ENCODE data around the gene M6PR. TPM values are rescaled to one million over a fixed set of nuclear protein-coding genes. Genes with fewer than 3 reads are reported as not detected.

M6PR gene
- total and polyA plus RNA-seq, 2 of the 8 experiments (the other 6 are each of a cell fraction or from before 2014, with no cell fraction given), result 106 to 122 TPM

DNA sequence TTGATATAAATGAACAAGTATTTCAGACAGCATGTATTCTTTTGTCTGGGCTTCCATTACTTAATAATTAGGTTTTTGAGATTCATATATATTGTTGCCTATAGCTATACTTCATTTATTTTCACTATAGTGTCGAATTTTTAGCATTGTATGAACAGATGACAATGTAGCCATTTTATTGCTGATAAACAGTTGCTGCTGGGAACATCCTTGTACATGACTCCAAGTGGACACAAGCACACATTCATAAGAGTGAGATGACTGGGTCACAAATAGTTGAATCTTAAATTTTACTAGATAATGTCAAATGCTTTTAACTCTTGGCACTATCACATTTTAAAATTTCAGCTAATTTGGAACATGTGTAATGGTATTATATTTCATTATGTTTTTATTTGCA, 54.5 kb downstream of the M6PR start:
- Histone ChIP-seq H4K8ac (ENCODE audit: extremely low read depth, insufficient read depth, low read length) (no peak overlapping the region), H3K36me3 (ENCODE audit: control insufficient read depth in 2 of 4, insufficient read depth in 4 of 4, low read length in 3 of 4) (no peaks in the 10 kb centered on the region; a peak in 1 of 8 replicates), H4K20me1 (replicated peaks in 1 of 2; ENCODE audit: control insufficient read depth in 1 of 2, insufficient read depth in 2 of 2, low read length in 2 of 2) (no peaks in the 10 kb centered on the region), H3K23ac (ENCODE audit: insufficient read length) (no peak overlapping the region), H2BK120ac (replicated peaks; ENCODE audit: low read depth, low read length) (no peak overlapping the region), H3K27me3 (replicated peaks in 1 of 4; ENCODE audit: control insufficient read depth in 3 of 4, extremely low read depth in 1 of 4, insufficient read depth in 3 of 4, low read length in 3 of 4) (no peaks in the 10 kb centered on the region), H3K14ac (ENCODE audit: insufficient read length) (no peak overlapping the region), H3K18ac (ENCODE audit: extremely low read depth, low read length) (no peak overlapping the region), H2AK5ac (ENCODE audit: low read depth, low read length) (no peak overlapping the region), H3K79me2 (ENCODE audit: control insufficient read depth in 1 of 2, insufficient read depth in 2 of 2, low read length in 2 of 2) (no peaks in the 10 kb centered on the region), H3K79me1 (ENCODE audit: low read depth, low read length) (0 out of 2 replicates have a peak, but pooled peaks cover 2% of the 10 kb centered on the region), H2BK15ac (ENCODE audit: low read length) (no peak overlapping the region), H2BK5ac (ENCODE audit: low read depth, low read length) (no peak overlapping the region), H3K27ac (ENCODE audit: low read depth, low read length) (no peak overlapping the region), H2BK20ac (ENCODE audit: low read length) (no peak overlapping the region), H3K9me3 (ENCODE audit: insufficient read depth in 2 of 2, low read depth in 1 of 2, low read length in 1 of 2) (peaks cover 0 to 7% of the 10 kb centered on the region in 2 experiments; a peak in 1 of 4 replicates), H3K4me3 (ENCODE audit: extremely low read depth in 1 of 4, insufficient read depth in 2 of 4, low read depth in 3 of 4, low read length in 4 of 4) (no peak overlapping the region), H4K5ac (ENCODE audit: insufficient read length, low read depth, low read length) (no peak overlapping the region), H3K4me1 (replicated peaks in 1 of 4; ENCODE audit: control insufficient read depth in 3 of 4, insufficient read depth in 4 of 4, low read length in 3 of 4) (peaks cover 0 to 5% (median 1%) of the 10 kb centered on the region in 4 experiments; a peak in 3 of 7 replicates), H3K56ac (replicated peaks; ENCODE audit: insufficient read length, low read depth, low read length) (no peak overlapping the region), H3K9ac (replicated peaks in 1 of 4; ENCODE audit: extremely low read depth in 1 of 4, low read depth in 3 of 4, low read length in 3 of 4) (no peak overlapping the region), H3K4ac (replicated peaks; ENCODE audit: insufficient read length, low read depth, low read length) (no peak overlapping the region), H3K23me2 (ENCODE audit: low read depth, low read length) (no peaks in the 10 kb centered on the region), H3K4me2 (ENCODE audit: insufficient read depth in 1 of 2, low read depth in 2 of 2, low read length in 2 of 2) (no peak overlapping the region), H2AFZ (ENCODE audit: low read length) (no peak overlapping the region), H4K91ac (replicated peaks; ENCODE audit: insufficient read length, low read length) (no peak overlapping the region), H2BK12ac (ENCODE audit: low read depth, low read length) (no peak overlapping the region)
- ChIA-PET CTCF (ENCODE audit: partially characterized antibody) (interaction anchor here (1.0 to 7.6 kb wide), 4 partner anchors 20 to 71 kb away, joined by 3 to 61 read pairs (median 5); no protein-coding TSS in a partner anchor), POLR2A (ENCODE audit: partially characterized antibody) (interaction anchor here (1.2 kb wide), 1 partner anchor 15 kb away, joined by 4 read pairs; no protein-coding TSS in a partner anchor)
- TF ChIP-seq SP1 (IDR thresholded peaks at IDR 0.05; ENCODE audit: low read depth, low read length), result no peak
- no peak for FAIRE-seq
- WGBS, 2 experiments (ENCODE audit: extremely low coverage in 1 of 2, insufficient coverage in 1 of 2, insufficient read length in 1 of 2, insufficient replicate concordance in 2 of 2, low coverage in 1 of 2, low lambda C conversion rate in 2 of 2, missing lambda C conversion rate in 1 of 2), result 81% methylated on average over 1 of the region's 1 CpG; no CpG with 5 or more reads in 1 of the 2 experiments
- no peak for DNase-seq (ENCODE audit: low read depth in 1 of 2, low spot score in 2 of 2)

Data from H1 (cell line).